Fibroblast of lung (primary cell): ENCODE results near the gene PCBP3. TPM values are rescaled to one million over a fixed set of nuclear protein-coding genes. Genes with fewer than 3 reads are reported as not detected.

Source experiments
- DNase-seq, 2 donors: peaks; one replicate each; pipeline versions ENCODE4 v3.0.0 to v3.0.0-alpha.2; 2010; ENCODE audit warnings: low read depth in 2 of 2
- H2AFZ ChIP-seq: 2 replicates; pipeline ENCODE4 v1.5.1; 2012; ENCODE audit warnings: low read length, control low read depth, inconsistent platforms
- H3K27ac ChIP-seq: 2 replicates; pipeline ENCODE4 v1.5.1; 2011; ENCODE audit warnings: low read length, control low read depth; ENCODE audit not compliant: insufficient read depth
- H3K27me3 ChIP-seq: 2 replicates; pipeline ENCODE4 v1.5.1; 2011; ENCODE audit warnings: mild to moderate bottlenecking, low read length; ENCODE audit not compliant: control insufficient read depth, insufficient read depth
- H3K36me3 ChIP-seq: 2 replicates; pipeline ENCODE4 v1.5.1; 2011; ENCODE audit warnings: low read length; ENCODE audit not compliant: control insufficient read depth, insufficient read depth
- H3K4me1 ChIP-seq: 2 replicates; pipeline ENCODE4 v1.5.1; 2011; ENCODE audit warnings: low read length; ENCODE audit not compliant: control insufficient read depth, insufficient read depth; ENCODE audit errors: extremely low read depth
- H3K4me2 ChIP-seq: 2 replicates; pipeline ENCODE4 v1.5.1; 2011; ENCODE audit warnings: low read length, control low read depth; ENCODE audit not compliant: insufficient read depth; ENCODE audit errors: extremely low read depth
- H3K4me3 ChIP-seq, 4 experiments: fragments of 200-600 bp in 1 of 4; sonication (generic) in 1 of 4; replicated peaks in 1 of 4; 2 replicates each; pipeline ENCODE4 v1.5.1; 2011 to 2016; ENCODE audit warnings: low read length in 4 of 4, low read depth in 3 of 4, mild to moderate bottlenecking in 3 of 4, control low read depth in 2 of 4, inconsistent platforms in 1 of 4, mixed read lengths in 1 of 4; ENCODE audit not compliant: insufficient read depth in 1 of 4; ENCODE audit errors: control extremely low read depth in 1 of 4
- H3K79me2 ChIP-seq: 2 replicates; pipeline ENCODE4 v1.5.1; 2012; ENCODE audit warnings: mild to moderate bottlenecking, low read length, inconsistent platforms; ENCODE audit not compliant: control insufficient read depth, insufficient read depth
- H3K9ac ChIP-seq: 2 replicates; pipeline ENCODE4 v1.5.1; 2011; ENCODE audit warnings: mild to moderate bottlenecking, low read length, control low read depth; ENCODE audit not compliant: insufficient read depth
- H3K9me3 ChIP-seq: 2 replicates; pipeline ENCODE4 v1.5.1; 2012; ENCODE audit warnings: low read depth, low read length; ENCODE audit not compliant: control insufficient read depth, insufficient read depth
- H4K20me1 ChIP-seq: 2 replicates; pipeline ENCODE4 v1.5.1; 2011; ENCODE audit warnings: low read length; ENCODE audit not compliant: control insufficient read depth, insufficient read depth; ENCODE audit errors: extremely low read depth
- EZH2 ChIP-seq: IDR thresholded peaks from 2 replicates; pipeline ENCODE4 v1.5.1; 2012; ENCODE audit warnings: low read length, control low read depth, mild to moderate bottlenecking; ENCODE audit errors: missing control alignments
- polyA plus RNA-seq, 2 donors: library from polyadenylated mRNA; depleted of rRNA in 1 of 2; stranded (reverse) in 1 of 2; unstranded in 1 of 2; fragments of >200 nt; gene quantifications; 2 replicates each; pipeline ENCODE4 v1.2.1, GENCODE V29; 2011 to 2012; ENCODE audit warnings: missing spikeins in 1 of 2
- total RNA-seq: library from RNA; depleted of rRNA; stranded (reverse); fragments of >200 nt; gene quantifications from 2 replicates; pipeline ENCODE4 v1.2.1, GENCODE V29; 2014
- TF ChIP-seq, protein P1 (sequence below), 2 donors: IDR thresholded peaks in 1 of 2; conservative IDR thresholded peaks in 1 of 2; 1 replicate in 1 of 2; 2 replicates in 1 of 2; pipeline ENCODE4 v1.5.1; 2011 to 2012; ENCODE audit warnings: low read length in 2 of 2, control low read depth in 1 of 2, inconsistent platforms in 1 of 2, low read depth in 1 of 2, mild to moderate bottlenecking in 1 of 2

PCBP3 gene
- total and polyA plus RNA-seq, 2 donors (not counting 1 experiment from before 2014, with no cell fraction given): 0.51 to 1.7 TPM

DNA sequence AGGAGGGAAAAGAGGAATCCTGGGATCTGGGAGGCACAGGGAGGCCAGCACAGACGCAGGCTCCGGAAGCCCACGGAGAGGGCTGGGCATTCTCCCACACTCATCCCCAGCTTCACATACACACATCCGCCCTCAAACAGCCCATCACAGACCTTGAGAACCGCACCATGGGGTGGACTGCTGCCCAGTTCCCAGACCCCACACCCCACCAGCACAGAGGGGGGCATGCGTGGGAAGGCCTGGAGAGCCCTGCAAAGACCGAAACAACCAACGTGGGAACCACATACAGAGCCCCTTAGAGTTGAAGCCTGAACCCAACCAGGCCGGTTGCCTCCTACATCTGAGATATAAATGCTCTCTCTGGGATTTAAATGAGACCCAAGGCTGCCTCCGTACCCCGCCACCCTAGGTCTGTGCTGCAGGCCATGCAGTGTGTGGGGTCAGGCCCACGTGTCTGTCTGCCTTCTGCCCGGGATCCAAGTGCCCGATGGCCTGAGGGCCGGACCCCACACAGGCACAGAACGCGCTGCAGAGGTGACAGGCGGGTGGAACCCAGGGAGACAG, 211.8 kb downstream of the PCBP3 start:
- no peaks in the 10 kb centered on the region for H4K20me1 ChIP-seq
- TF ChIP-seq EZH2: no peak
- TF ChIP-seq, protein P1, sequence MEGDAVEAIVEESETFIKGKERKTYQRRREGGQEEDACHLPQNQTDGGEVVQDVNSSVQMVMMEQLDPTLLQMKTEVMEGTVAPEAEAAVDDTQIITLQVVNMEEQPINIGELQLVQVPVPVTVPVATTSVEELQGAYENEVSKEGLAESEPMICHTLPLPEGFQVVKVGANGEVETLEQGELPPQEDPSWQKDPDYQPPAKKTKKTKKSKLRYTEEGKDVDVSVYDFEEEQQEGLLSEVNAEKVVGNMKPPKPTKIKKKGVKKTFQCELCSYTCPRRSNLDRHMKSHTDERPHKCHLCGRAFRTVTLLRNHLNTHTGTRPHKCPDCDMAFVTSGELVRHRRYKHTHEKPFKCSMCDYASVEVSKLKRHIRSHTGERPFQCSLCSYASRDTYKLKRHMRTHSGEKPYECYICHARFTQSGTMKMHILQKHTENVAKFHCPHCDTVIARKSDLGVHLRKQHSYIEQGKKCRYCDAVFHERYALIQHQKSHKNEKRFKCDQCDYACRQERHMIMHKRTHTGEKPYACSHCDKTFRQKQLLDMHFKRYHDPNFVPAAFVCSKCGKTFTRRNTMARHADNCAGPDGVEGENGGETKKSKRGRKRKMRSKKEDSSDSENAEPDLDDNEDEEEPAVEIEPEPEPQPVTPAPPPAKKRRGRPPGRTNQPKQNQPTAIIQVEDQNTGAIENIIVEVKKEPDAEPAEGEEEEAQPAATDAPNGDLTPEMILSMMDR (conservative IDR thresholded peaks at IDR 0.05 in 1 of 2, IDR thresholded peaks at IDR 0.05 in 1 of 2; ENCODE audit: low read depth in 1 of 2, low read length in 2 of 2): no peak
- DNase-seq: no peak
- no peak overlapping the region for H3K27ac ChIP-seq
- no peaks in the 10 kb centered on the region for H3K36me3 ChIP-seq
- no peak overlapping the region for H3K4me3 ChIP-seq
- H3K9ac ChIP-seq: no peak overlapping the region
- H2AFZ ChIP-seq: no peak overlapping the region
- H3K9me3 ChIP-seq: no peaks in the 10 kb centered on the region
- H3K79me2 ChIP-seq: no peaks in the 10 kb centered on the region
- no peaks in the 10 kb centered on the region for H3K27me3 ChIP-seq
- no peaks in the 10 kb centered on the region for H3K4me1 ChIP-seq
- no peak overlapping the region for H3K4me2 ChIP-seq

- Histone ChIP-seq H3K4me2 (no peak overlapping the region), H3K79me2 (no peaks in the 10 kb centered on the region), H4K20me1 (no peaks in the 10 kb centered on the region), H3K9ac (no peak overlapping the region), H3K36me3 (no peaks in the 10 kb centered on the region), H3K27ac (no peak overlapping the region), H3K27me3 (no peaks in the 10 kb centered on the region), H2AFZ (no peak overlapping the region), H3K4me1 (no peaks in the 10 kb centered on the region), H3K4me3 (no peak overlapping the region), H3K9me3 (no peaks in the 10 kb centered on the region)
- no peak for DNase-seq
- TF ChIP-seq, protein P1 (conservative IDR thresholded peaks at IDR 0.05 in 1 of 2, IDR thresholded peaks at IDR 0.05 in 1 of 2; ENCODE audit: low read depth in 1 of 2, low read length in 2 of 2): no peak
- TF ChIP-seq EZH2: no peak
Measured at GRCh38 chr21:45856442-45856841, 212.9 kb downstream of the PCBP3 start.

DNA sequence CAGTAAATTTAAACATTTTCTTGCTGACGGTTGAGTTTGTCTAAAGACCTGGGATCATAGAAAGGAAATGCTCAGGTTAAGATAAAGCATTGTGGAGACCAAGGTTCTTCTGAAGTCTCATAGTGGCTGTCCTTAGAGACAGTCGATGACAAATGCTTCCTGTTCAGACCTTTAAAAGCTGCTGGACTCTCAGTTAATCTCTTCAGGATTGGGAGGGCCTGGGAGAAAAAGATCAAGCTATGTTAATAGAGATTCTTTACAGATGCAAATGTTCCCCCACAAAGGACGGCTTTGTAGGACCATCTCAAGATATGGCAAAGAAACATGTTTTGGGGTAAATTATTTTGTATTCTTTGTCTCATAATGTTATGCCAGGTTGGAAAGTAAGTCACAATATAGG, 213.4 kb downstream of the PCBP3 start:
- Histone ChIP-seq H4K20me1 (no peaks in the 10 kb centered on the region), H3K4me3 (no peak overlapping the region), H3K27ac (no peak overlapping the region), H3K27me3 (no peaks in the 10 kb centered on the region), H3K4me2 (no peak overlapping the region), H2AFZ (no peak overlapping the region), H3K9ac (no peak overlapping the region), H3K36me3 (no peaks in the 10 kb centered on the region), H3K9me3 (no peaks in the 10 kb centered on the region), H3K4me1 (no peaks in the 10 kb centered on the region), H3K79me2 (no peaks in the 10 kb centered on the region)
- TF ChIP-seq, protein P1 (conservative IDR thresholded peaks at IDR 0.05 in 1 of 2, IDR thresholded peaks at IDR 0.05 in 1 of 2; ENCODE audit: low read depth in 1 of 2, low read length in 2 of 2): no peak
- TF ChIP-seq EZH2: no peak
- no peak for DNase-seq
